NCI-H524 (cell line): ENCODE results near the gene ZNF462.
"Not testable (repeated sequence)": the region's sequence is repeated elsewhere in the genome, so short reads cannot be mapped to it uniquely, and the experiment has no call there.

Experiments used
- DNase-seq, 2 experiments: peaks; one replicate each; lab custom pipeline; 2025; lab: John Stamatoyannopoulos, UW

ZNF462 gene

DNA sequence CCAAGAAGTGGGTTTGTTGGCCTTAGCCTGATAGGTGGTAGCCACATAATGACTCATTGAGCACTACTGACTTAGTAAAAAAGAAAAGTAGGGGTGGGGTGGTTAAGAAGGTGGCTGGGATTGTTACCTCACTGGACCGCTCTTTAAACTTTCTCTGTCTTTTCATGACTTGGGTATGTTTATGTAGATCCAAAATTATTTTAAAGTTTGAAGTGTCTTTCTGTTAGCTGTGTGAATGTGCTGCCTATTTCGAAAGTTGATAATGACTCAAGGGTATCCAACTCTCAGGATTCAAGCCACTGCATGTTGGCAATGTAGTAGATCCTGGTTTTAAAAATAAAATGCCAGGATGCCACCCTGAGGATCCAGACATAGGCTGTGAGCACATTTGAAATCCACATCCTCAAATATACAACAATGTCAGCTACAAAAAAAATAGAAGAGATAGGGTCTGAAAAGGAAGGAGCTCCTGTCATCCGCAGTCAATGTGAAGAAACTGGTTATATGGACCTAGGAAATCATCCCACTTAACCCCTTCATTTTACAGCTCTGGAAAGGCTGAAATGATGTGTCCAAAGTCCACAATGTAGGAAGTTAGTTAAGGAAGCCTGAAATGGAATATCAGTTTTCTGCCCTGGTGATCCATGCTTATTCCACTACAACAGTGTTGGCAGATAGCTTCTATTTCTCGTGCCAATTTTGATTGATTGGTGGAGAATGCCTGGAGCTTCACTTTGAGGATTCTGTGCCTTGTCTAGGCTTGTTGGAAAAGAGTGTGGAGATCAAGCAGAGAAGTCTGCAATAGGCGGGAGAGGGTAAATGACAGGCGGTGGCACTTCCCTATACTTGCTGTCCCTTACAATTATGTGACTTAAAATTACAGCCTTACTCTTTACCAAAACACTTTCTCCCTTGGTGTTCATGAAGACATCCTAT, 23.4 kb downstream of the ZNF462 start:
- no peak for DNase-seq

DNA sequence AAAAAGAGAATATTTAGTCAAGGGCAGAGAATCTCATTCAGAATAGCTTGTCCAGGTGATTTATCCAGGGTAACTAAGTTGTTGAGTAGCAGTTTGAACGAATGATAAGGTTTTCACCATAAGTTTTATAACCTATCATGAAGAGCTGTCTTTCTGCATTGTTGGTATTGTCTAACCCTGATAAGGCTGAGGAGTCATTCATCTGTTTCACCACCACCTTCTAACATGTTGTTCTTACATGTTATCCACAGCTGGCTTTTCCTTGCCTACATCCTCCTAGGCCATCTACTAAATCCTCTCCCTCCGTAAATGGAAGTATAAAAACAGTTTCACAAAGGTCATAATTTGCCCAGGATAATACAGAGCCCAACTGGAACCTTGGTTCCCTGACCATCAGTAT, 24.1 kb downstream of the ZNF462 start:
- no peak for DNase-seq

DNA sequence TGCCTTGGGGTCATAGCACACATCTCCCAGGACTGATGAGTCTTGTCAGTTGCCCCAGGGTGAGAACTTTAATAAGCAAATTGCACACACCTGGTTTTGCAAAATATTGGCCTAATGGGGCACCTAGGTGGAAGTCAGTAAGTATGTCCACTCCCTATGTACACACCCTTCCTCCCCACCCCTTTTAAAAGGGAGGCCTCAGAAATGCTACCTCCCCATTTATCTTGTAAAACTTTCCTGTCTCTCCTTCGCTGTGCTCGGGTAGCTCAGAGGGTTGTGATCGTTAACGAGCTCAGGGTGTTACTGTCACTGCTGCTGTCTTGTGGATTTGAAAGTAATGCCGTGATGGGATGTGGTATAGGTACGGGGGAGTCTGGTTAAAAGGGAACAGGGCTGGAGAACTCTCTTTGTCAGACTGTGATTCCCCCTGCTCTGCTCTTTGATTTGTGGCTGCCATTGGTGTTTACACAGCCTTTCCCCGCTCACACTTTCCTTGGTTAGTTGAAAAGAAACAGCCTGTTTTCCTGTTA, 26.2 kb downstream of the ZNF462 start:
- no peak for DNase-seq

DNA sequence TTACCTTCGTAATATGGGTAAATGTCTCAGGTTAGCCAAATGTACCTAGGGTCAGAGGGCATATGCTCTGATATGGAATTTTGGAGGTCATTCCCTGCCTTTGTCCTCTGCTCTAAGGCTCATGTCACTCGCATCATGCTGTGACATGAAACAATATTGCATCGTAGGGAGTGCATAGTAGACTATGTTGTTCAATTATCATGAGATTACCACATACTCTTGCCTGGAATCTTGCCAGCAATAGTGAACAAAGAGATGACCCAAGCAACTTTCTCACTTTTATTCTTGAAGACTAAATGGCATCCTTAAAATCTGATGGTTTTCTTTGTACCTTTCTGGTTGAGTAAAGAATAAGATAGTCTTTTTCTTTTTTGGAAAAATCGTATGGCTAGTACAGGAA, 27.6 kb downstream of the ZNF462 start:
- no peak for DNase-seq

DNA sequence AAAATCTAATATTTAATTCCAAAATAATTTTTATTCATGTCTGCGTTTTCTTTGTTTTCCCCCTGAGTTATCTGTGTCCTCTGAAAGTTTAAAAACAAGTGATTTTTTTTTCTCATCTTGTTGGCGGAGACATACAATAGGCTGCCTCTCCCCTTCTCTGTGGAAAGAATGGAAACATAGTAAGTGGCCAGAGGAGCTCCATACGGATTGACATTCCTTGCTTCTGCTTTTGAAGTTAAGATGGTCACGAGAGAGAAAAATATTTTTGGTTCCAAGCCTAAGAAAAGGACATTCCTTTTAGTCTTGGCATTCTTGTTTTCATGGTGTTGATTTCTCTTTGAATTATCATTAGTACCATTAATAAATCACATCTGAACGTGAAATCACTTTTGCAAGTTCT, 28.3 kb downstream of the ZNF462 start:
- DNase-seq: no peak

DNA sequence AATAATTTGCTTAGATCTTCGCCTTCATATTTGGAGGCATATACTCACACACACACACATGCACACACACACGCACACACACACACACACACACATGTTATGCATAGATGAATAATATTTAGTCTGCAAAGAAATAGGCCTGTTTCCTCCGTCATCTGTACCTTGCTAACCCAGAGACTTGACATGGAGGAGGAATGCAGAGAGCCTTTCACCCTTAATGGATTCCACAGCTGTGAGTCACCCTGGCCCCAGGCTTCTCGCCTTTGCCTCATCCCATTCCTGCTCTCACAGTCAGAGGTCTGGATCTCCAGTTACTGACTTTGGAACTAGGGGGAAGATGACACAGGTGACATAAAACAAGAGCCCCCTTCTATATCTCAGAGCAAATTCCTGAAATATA, 29.7 kb downstream of the ZNF462 start:
- no peak for DNase-seq

DNA sequence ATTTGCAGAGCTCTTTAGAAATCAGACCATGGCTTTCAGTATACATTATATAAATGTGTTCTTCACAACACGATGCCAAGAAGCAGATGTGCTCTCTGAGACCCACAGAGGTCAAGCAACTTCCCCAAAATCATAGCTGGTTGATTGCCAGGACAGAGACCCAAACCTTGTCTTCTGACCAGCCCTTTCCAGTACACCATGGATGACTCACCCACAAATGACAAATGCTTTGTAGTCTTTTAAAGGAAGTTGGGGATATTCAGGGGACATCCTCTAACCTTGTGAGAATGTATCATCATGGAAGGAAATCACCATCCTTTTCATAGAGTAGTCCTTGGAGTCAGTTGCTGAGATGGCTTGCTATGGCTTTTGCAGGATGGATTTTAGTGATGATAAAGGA, 30.1 kb downstream of the ZNF462 start:
- no peak for DNase-seq

DNA sequence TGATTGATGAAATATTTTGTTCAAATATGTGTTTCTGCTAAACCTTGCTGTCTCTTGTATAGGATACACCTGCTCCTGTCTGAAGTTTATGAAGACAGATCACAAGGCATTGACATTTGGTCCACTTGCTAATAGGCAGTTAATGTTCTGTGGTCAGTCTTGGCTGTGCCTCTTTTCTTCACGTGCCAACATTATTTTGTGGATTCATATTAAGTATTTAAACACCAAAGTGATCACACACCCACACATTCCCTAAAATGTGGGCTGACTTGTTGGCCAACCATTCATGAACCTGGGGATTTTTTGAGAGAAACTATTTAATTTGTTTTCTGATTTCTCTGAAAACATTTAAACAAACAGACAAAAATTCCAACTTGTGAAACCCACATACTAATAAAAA, 33.7 kb downstream of the ZNF462 start:
- DNase-seq: no peak

DNA sequence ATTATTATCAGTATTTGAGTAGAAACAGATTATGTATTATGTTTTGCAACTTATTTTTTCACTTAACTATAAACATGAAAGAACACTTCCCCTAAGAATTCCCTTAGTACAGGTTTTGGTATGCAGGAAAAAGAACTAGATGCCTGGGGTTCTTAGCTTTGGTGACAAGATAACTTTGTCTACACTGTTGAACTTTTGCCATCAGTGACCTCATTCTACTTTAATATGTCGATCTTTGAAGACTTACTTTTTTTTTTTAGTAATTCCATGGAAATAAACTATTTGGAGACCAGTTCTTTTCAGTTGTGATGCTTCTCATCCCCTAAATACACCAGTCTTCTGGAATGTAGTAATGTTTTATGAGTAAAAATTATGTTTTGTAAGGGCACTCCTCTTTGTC, 34.3 kb downstream of the ZNF462 start:
- no peak for DNase-seq

DNA sequence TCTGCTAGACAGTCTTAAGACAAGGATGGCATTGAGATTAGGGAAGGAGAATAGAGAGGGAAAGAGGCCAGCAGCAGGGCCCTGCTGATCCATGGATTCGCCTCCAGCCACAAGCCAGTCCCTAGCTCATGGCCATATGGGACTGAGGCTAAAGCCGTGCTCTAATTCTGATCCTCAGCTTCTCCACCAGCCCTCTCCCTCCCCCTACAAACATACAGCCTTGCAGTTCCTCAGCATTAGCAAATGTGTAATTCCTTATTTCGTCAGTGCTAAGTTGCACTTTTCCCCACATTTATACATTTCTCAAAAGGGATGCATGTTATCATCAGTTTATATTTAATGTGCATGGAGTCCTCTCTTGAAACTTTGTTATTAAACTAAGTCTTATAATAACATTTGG, 34.8 kb downstream of the ZNF462 start:
- DNase-seq: peak; percentile 8 to 51

DNA sequence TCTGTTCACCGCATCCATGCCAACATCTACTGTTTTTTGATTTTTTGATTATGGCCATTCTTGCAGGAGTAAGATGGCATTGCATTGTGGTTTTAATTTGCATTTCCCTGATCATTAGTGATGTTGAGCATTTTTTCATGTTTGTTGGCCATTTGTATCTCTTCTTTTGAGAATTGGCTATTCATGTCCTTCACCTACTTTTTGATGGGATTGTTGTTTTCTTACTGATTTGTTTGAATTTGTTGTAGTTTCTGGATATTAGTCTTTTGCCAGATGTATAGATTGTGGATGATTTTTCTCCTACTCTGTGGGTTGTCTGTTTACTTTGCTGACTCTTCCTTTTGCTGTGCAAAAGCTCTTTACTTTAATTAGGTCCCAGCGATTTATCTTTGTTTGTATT, 37.6 kb downstream of the ZNF462 start:
- not testable (repeated sequence) for DNase-seq

DNA sequence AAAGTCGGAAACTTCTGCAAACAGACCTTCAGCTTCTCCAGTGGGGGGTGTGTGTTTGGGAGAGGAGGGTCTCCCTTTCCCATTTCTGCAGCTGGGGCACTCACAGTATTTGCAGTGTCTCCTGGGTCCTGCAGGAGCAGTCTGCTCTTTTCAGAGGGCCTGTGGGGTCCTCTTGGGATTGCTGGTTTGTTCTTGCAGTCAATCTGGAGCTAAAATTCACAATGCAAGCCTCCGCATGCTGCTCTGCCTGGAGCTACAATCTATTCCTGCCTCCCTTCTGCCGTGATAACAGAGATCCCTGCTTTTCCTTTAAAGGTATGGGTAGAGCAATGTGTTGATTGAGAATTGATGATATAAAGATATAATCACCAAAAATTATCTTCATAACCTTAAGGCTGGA, 43.2 kb downstream of the ZNF462 start:
- no peak for DNase-seq

DNA sequence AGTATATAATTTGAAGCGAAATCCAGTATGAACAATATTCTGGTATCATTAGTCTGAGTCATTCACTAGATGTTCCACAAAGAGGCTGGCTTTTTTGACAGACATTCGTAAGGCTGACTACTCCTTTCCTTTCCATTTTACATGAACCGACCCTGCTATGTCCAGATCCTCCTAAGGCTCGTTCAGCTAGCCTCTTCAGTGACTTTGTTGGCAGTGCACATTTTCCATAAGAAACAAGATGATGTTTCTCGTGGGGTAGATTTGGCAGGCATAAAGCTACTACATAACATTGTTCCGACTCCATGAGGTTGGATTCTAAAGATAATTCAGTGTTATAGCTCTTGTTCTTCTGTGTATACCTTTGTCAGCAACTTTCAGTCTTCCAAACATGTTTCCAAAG, 49.0 kb downstream of the ZNF462 start:
- no peak for DNase-seq

DNA sequence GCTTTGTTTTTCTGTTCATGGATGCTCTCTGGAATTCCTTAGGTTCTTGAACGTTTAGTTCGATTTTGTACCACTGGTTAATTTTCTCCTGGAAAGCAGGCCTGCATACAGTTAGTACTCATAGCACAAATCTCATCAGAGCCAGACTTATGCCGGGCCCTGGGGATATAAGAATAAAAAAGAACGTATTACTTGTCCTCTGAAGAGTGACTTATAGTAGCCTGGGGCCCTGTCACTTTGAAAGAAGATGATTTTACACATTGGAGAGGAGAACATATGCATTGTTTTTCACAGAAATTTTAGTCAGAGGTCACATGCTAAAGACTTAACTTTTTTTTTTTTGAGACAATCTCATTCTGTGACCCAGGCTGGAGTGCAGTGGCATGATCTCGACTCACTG, 50.3 kb downstream of the ZNF462 start:
- DNase-seq: no peak

DNA sequence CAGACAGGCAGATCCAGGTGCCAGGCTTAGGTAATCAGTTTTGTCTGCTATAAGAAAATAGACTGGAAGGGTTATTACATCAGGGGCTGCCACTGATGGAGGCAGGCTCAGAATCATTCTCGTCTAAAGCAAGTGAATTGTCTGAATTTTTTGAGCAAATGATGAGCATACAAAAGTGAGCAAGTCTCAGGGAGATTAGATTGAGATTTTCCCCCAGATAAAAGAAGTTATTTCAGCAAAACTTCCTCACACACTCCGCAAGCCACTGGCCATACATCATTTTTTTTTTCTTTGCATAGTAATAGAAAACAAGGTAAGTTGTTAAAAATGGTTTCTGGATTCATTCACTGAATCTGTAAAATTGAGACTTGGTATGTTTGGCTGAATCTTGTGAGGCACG, 52.9 kb downstream of the ZNF462 start:
- no peak for DNase-seq

DNA sequence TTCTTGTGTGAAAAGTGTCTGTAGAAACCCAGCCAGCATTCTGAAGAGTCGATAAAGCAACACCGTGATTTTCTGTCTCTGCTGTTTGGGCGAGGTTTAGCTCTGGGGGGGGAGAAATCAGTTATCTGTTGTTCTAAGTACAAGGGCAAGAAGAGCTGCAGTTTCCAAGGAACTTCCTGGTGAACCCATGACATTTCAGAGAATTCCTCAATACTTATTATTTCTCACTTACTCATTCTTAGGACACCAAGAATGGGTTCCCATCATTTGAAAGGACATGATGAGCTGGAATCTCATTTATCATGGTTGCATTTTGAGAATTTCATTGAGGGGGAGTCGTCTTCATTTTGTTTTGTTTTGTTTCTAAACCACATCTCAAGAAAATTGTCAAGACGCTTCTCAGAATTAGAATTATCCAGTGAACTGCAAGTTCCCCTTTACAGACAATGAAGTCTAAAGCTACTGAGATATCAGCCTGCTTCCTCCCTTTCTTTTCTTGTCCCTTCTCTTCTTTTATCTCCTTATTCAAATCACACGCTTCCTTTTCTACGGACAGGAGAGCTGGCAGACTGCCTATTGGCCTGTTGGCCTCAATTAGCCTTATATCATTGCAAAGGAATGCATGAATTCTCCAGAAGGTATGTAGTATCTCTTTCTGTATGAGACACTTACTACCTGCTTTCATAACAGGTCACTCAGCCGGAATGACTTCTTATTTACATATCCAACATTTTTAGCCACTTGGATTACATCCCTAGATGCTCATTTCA, 53.7 kb downstream of the ZNF462 start:
- DNase-seq: no peak

DNA sequence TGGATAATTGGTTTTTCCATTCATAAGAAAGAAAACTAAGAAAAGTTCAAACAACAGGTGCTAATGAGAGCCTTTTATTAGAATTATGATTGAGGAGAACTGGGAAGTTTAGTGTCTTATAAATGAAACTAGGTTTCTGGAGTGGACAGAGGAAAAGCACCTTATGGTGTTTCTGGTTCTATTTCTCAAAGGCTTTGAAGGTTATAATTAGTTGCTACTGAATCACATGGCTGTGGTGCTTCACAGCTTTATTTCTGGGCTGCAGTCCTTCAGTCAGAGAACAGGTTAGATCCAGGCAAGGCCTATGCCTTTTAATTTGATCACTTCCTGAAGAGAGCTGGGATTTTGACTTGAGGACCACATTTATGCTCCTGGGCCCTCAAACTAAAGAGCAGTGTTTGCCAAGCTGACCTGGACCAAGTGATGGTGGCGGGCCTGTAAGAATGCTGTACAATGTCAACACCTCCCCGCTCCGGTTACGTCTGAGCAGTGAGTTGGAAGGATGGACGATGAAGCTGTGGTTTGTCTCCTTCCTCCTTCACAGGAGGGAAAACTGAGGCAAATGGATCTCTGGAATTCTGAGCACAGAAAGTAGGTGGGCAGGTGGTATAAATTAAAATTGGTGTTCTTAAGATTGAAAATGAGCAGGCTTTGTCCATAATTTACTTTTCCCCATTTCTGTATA, 56.0 kb downstream of the ZNF462 start:
- no peak for DNase-seq

DNA sequence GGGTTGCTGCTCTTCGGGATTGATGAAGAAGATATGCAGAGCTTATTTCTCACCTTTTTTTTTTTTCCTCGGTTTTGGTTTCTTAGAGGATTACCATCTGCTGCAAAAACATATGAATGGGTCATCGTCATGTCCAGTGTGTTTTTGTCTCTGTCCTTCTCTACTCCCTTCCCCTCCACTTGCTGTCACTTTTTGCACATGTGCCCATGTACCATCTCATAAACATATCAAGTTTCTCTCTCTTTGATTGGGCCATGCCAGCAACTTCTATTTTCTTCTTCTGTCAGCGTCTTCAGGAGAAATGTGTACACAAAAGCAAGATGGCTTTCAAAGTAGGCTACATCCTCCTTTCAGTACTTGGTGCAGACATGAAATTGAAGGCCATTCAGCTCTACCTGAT, 57.1 kb downstream of the ZNF462 start:
- DNase-seq: no peak

DNA sequence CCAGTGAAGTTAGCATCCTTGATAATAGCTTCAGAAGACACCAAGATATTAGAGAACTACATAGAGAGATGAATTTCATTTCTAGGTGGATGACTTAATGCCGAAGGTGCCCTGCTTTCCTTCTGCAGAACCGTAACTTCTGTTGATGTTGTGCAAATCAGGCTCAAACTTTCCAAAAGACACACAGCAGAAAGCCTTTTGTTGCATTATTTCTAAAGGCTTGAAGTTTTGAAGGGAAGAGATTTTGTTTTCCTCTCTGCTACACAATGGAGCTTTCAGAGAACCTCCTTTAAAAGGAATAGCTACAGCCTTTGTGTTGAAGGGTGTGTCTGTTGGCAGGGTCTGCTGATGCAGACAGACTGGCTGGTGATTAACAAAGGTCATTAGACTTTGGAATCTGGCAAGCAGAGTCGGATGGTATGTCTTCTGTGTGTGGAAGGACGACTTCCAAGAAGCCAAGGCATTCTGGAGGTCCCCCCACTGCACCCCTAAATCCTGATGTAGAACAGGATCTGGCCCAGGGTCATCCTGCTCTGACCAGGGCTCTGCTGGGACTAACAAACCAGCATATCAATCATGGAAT, 57.8 kb downstream of the ZNF462 start:
- no peak for DNase-seq

DNA sequence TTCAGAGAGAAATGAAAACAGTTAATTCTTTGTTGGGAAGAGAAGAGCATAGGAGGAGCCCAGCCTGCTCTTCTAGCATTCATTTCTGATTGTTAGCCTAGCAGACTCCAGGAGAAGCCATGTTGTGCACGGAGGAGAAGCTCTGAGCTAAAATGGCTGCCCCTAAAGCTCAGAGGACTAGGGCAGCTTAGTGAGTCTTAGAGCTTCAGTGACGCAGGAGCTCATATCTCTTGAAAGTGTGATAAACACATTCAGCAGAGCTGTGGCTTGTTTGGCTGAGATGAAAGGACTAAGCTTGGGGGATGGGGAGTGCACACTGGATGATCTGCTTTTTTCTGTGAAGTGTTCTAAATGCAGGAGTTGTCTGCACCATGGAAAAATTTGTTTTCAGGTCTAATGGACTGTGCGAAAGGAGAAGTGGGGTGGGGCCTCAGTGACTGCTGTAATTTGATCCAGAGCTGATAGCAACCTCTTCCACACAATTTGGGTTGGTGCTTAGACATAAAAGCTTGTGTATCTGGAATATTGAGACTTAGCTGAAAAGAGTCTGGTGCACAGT, 58.5 kb downstream of the ZNF462 start:
- no peak for DNase-seq

DNA sequence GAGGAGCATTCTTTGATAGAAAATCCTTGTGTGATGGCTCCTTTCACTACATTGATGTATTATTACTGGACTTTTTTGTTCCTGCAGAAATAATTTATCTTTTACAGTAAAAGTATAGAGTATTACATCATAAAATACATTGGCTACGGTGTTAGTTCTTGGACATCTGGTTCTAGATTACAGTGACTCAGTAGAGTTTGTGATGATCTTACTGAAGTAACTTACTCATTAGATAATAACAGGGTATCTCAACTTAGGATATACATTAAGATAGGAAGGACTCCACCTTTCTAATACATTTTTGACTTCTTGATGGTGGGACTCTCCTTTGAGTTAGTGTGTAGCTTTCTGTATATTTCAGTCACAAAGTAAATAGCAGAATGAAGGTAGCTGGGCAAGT, 59.1 kb downstream of the ZNF462 start:
- DNase-seq: no peak

DNA sequence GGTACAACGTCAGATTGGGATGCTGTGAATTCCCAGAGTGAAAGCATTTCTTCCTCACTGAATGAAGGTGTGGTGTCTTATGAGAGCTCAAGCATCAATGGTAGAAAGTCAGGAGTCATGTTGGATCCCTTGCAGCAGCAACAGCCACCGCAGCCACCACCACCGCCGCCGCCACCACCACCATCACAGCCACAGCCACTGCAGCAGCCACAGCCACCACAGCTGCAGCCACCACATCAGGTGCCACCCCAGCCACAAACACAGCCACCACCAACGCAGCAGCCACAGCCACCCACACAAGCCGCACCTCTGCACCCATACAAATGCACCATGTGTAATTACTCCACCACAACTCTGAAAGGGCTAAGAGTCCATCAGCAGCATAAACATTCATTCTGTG, 62.4 kb downstream of the ZNF462 start:
- DNase-seq: no peak
